GM10847 (cell line): ENCODE measurements around the gene PCED1B.

Experiments
- POLR2A ChIP-seq: IDR thresholded peaks from 2 replicates; pipeline ENCODE4 v1.6.1; 2011; ENCODE audit not compliant: insufficient read length; ENCODE audit errors: extremely low read depth

PCED1B gene

GRCh38 chr12:47079468-47079980 lies at the start of gene PCED1B, which contains the start of gene AMIGO2:
TSS of gene PCED1B (plus strand) at chr12:47079621. CDS start at chr12:47235064, 155,443 bp downstream.
TSS of gene AMIGO2 (minus strand) at chr12:47079959. CDS start at chr12:47079002, 957 bp downstream.
- TF ChIP-seq POLR2A, result no peak

GRCh38 chr12:47029903-47030302 lies 49.5 kb upstream of the PCED1B start:
- no peak for TF ChIP-seq POLR2A

- TF ChIP-seq POLR2A, result no peak
These were observed 46.8 kb upstream of the PCED1B start for GRCh38 chr12:47032644-47033043.

GRCh38 chr12:47033081-47033480 lies 46.3 kb upstream of the PCED1B start:
- TF ChIP-seq POLR2A, result no peak

- no peak for TF ChIP-seq POLR2A
These were observed 45.4 kb upstream of the PCED1B start for GRCh38 chr12:47033789-47034555.

GRCh38 chr12:47034661-47035060 lies 44.8 kb upstream of the PCED1B start:
- no peak for TF ChIP-seq POLR2A

- TF ChIP-seq POLR2A, result no peak
These were observed 43.9 kb upstream of the PCED1B start for GRCh38 chr12:47035484-47035883.

- no peak for TF ChIP-seq POLR2A
These were observed 41.1 kb upstream of the PCED1B start for GRCh38 chr12:47038270-47038748.

GRCh38 chr12:47039079-47039478 lies 40.3 kb upstream of the PCED1B start:
- no peak for TF ChIP-seq POLR2A

- TF ChIP-seq POLR2A, result no peak
These were observed 39.7 kb upstream of the PCED1B start for GRCh38 chr12:47039756-47040155.

GRCh38 chr12:47041327-47041726 lies 38.1 kb upstream of the PCED1B start:
- TF ChIP-seq POLR2A, result no peak

GRCh38 chr12:47048541-47048940 lies 30.9 kb upstream of the PCED1B start:
- no peak for TF ChIP-seq POLR2A

GRCh38 chr12:47052274-47052673 lies 27.1 kb upstream of the PCED1B start:
- TF ChIP-seq POLR2A, result no peak

GRCh38 chr12:47053961-47054360 lies 25.5 kb upstream of the PCED1B start:
- no peak for TF ChIP-seq POLR2A

- no peak for TF ChIP-seq POLR2A
These were observed 24.8 kb upstream of the PCED1B start for GRCh38 chr12:47054659-47055058.

- no peak for TF ChIP-seq POLR2A
These were observed 13.9 kb upstream of the PCED1B start for GRCh38 chr12:47065546-47065945.

- no peak for TF ChIP-seq POLR2A
These were observed 13.0 kb upstream of the PCED1B start for GRCh38 chr12:47066278-47067025.

- no peak for TF ChIP-seq POLR2A
These were observed 12.2 kb upstream of the PCED1B start for GRCh38 chr12:47067176-47067575.
